HG03196 (cell line): Measurements from ENCODE around the gene CTTN.

Experiments used
- ATAC-seq: cut with Tn5 transposase; IDR thresholded peaks from one replicate; pipeline ENCODE4 v1.9.1; 2021; ENCODE audit not compliant: unreplicated experiment

Gene CTTN

GRCh38 chr11:70428701-70429427, 30.5 kb downstream of the CTTN start:
- ATAC-seq, result no peak

- no peak for ATAC-seq
Measured at GRCh38 chr11:70429428-70429705, 31.0 kb downstream of the CTTN start.

DNA sequence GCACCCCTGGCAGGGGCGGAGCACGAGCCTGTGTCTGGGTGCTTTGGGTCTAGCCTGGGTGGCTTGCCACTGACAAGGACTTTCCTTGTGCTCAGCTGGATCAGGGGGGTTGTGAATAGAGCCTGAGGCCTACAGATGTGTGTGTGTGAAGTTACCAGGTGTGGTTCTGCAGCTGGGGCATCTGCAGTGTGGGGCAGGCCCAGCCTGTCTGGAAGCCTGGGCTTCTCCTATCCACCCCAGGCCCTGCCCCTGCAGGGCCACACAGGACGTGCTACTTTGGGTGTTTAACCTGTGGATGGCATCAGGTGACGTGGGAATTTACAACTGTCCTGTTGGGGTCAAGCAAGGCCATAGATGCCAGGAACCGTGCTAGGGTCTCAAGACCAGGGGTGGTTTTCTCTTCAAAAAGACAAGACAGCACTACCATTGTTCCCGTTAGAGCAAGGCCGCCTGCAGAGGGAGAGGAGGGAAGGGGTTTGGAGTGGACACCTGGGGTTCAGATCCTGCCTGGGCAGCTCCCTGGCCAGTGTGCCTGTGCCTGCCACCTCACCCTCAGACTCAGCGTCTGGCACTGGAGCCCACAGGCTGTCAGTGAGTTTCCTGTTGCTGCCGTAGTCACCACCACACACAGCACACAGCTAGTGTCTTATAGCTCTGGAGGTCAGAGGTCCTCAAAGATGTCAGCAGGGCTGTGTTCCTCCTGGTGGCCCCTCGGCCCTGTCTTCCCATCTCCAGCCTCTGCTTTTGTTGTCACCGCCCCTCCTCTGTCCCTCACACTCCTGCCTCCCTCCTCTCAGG, 31.6 kb downstream of the CTTN start:
- no peak for ATAC-seq

DNA sequence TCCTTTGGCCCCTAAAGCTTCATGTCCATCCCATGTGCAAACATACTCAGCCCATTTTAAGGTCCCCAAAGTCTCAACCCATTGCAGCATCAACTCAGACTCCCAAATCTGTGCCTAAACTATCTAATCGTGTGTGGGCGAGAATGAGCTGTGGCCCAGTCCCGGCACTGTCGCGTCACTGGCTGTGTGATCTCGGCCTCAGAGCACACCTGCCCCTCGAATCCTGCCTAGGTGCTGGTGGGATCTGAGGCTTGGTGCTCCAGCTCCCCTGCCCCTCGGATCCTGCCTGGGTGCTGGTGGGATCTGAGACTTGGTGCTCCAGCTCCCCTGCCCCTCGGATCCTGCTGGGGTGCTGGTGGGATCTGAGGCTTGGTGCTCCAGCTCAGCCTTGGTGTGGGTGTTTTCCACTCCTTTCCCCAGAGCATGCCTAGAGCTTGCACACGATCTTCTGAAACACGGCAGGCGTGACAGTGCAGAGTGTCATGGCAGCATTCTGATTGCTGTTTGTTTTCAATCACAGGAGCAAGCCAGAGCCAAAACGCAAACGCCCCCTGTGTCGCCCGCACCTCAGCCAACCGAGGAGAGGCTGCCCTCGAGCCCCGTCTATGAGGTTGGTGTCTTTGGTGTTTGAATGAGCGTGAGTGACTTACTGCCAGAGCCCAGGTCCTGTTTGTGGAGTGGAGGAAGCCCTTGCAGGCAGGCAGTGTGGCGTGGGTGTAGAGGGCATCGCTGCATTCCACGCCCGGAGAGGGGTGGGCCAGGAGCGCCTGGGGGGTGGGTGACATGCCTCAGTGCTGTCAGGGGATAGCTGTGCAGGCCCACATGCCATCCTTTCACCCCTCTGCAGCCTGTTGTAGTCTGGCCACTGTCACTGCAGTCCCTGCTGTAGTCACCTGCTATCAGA, 32.6 kb downstream of the CTTN start:
- no peak for ATAC-seq

- no peak for ATAC-seq
Measured at GRCh38 chr11:70431611-70432010, 33.3 kb downstream of the CTTN start.

- ATAC-seq, result no peak
Measured at GRCh38 chr11:70432065-70432464, 33.7 kb downstream of the CTTN start.

DNA sequence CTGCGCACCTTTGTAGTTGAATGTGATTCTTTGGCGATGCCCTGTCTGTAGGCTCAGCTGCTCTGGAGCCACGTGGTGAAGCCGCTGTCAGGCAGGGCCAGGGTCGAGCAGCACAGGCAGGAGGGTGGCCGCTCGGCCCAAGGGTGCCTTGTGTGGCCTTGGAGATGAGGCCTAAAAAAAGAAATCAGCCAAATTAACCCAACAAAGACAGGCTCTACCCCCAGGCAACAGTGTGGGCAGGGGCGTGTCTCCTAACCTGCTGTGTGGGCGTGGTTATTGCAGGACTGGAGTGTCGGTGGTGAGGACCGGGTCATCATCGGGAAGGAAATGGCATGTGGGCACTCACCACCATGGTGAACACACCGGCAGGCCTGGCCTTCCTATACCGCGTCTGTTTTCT, 34.3 kb downstream of the CTTN start:
- no peak for ATAC-seq

DNA sequence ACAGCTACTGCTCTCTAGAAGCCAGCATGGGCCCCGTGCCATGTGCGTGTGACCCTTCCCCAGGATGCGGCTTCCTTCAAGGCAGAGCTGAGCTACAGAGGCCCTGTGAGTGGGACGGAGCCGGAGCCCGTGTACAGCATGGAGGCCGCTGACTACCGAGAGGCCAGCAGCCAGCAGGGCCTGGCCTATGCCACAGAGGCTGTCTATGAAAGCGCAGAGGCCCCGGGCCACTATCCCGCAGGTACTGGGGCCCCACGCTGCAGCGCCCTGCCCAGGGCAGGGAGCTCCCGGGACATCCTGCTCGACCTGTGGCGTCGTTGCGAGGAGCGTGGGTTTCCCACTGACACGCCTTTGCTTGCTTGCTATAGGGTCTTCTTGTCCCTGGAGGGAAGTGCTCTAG, 34.7 kb downstream of the CTTN start:
- no peak for ATAC-seq

- ATAC-seq, result no peak
Measured at GRCh38 chr11:70433526-70433925, 35.2 kb downstream of the CTTN start.

DNA sequence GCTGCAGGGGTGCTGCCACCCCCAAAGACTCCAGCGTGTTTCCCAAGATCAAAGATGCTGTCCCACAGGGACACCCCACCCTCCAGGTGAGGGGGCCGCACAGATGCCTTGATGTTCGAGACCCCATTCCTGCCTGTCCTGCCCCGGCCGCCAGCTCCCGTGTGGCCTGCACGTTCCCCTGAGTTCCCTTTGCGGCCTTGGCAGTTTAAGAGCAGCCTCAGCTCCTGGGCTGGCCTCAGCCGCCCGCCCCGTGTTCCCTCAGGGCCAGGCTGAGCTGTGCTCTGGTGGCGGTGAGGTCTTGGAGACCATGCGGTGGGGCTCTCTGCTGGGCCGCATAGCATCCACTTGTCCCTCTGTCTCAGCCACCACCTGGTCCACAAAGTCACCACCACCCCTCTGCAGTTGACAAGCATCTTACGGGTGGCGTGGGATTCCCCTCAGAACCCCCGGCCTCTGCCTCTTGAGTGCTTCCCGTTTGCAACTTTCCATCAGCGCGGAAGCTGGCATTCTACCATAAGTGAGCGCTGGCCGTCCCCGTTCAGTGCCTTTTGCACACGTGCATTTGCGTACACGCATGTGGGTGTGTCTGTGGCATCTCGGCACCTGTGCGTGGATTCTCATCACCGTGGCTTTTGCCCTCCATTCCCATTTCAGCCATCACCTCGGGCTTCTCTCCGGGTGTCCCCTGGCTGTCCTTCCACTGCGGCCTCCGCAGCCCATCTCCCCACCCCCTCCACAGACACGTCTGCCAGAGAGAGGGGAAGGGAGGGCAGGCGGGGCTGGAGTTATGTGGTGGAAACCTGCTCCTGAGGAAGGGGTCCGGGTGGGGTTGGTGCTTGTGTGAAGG, 35.9 kb downstream of the CTTN start:
- ATAC-seq, result no peak

- ATAC-seq, result no peak
Measured at GRCh38 chr11:70434813-70435278, 36.5 kb downstream of the CTTN start.

- ATAC-seq, result no peak
Measured at GRCh38 chr11:70435361-70435760, 37.0 kb downstream of the CTTN start.

DNA sequence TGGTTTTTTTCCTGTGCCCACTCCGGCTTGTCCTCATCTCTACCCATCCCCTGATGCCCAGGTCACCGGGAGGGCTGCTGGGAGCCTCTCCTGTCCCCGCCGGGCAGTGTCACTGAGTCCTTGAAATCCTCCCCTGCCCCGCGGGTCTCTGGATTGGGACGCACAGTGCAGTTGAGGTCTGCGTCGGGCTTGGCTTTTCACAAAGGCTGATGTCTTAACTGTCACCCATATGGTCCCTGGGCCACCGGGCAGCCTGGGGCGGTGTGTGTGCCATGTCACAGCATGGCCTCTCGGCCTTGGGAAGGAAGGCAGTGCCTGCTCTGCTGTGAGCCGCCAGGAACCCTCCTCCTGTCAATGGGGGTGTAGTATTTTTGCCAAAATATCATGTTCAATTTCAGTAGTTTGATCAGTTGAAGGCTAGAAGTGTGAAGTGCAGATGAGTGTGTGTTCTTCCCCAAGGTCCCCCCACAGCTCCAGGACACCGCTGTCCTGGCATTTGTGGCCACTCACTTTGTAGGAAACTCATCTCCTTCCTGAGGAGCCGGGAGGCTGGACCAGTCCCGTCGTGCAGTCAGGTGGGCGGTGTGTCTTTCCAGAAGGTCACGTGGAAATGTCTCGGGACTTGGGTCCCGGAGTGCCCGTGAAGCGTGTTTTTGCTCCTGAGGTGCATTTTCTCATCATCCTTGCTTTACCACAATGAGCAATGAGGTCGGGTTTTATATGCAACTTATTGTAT, 37.6 kb downstream of the CTTN start:
- no peak for ATAC-seq

DNA sequence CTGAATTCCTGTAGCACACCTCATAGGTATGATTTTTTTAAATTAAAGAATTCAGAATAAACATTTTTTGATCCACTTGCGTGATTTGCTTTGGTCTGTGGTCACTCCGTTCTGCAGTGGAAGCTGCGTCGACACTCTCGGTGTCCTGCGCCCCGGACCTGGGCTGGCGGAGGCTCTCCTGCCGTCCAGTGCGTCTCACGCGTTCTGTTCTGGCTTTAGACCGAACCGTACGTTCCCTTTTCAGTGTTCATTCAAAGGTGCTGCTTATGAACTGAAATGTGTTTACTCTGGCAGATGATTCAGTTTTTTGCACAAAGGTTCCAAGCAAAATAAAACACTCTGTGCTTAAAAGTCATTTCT, 38.2 kb downstream of the CTTN start:
- no peak for ATAC-seq

DNA sequence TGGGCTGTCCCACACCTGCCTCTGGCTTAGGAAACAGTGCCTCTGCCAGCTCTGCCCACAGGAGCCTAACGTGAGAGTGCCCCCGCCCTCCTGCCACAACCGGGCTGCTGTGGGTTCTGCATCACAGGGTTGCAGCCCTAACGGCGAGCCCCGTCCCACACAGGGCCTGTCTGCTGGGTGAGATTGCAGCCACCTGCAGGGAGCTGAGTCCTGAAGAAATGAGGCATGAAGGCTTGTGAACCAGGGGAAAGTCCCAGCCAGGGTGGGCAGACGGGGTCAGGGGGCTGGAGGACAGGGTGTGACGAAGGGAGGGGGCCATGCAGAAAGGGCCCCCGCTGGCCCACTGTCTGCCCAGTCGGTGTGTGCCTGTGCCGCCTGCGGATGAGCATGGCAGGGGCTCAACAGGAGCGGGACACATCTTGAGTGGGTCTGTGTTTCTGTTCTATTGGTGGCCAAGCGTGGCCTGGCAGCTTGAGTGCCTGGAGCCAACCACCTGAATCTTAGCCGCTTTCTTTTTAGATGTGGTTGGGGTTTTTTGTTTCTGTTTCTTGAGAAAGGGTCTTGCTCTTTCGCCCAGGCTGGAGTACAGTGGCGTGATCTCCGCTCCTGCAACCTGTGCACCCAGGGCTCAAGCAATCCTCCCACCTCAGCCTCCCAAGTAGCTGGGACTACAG, 38.9 kb downstream of the CTTN start:
- ATAC-seq, result peak; percentile 52

DNA sequence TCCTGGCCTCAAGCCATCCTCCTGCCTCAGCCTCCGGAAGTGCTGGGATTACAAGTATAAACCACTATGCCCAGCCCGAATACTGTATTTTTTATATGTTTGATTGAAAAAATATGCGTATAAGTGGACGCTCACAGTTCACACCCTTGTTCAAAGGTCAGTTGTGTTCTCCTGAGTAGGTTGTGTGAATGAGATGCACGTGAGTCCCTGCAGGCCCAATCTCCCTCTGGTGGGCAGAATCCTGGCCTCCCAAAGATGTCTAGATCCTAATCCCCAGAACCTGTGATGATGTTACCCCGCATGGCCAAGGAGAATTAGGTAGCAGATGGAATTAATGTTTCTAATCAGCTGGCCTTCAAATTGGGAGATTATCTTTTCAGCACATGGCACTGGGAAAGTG, 41.9 kb downstream of the CTTN start:
- no peak for ATAC-seq

GRCh38 chr11:70443773-70444030, 45.4 kb downstream of the CTTN start:
- ATAC-seq, result no peak

- no peak for ATAC-seq
Measured at GRCh38 chr11:70445091-70445490, 46.8 kb downstream of the CTTN start.

- no peak for ATAC-seq
Measured at GRCh38 chr11:70445605-70446004, 47.3 kb downstream of the CTTN start.
